ENCODE data around the gene NTRK2. TPM values are rescaled to one million over a fixed set of nuclear protein-coding genes. Genes with fewer than 3 reads are reported as not detected.

The NTRK2 gene
- total RNA-seq, 1 donor from 2014 or later = 1.5 TPM

DNA sequence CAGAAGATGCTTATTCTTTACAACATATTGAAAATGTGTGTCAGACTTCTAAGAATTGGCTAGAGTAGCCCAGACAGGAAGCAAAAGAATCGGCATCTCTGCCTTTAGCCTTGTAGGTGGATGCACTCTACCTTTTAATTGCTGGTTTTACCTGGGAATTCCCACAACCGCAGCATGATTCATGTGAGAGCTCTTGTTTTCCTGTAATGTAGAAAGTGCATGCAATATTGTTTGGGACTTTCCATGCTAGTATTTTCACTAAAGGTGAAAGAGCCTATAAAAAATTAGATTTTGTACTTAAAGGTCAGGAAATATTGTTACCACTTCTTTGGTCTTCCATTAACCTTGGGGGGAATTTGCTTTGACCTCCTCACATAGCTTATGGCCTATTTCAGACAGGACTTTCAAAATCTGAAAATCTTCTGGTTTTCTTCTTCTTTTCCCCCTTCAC lies 89.8 kb downstream of the NTRK2 start:
- H3K36me3 ChIP-seq (ENCODE audit: control insufficient read depth, insufficient read depth, low read length) = no peaks in the 10 kb centered on the region
- TF ChIP-seq, protein P1, sequence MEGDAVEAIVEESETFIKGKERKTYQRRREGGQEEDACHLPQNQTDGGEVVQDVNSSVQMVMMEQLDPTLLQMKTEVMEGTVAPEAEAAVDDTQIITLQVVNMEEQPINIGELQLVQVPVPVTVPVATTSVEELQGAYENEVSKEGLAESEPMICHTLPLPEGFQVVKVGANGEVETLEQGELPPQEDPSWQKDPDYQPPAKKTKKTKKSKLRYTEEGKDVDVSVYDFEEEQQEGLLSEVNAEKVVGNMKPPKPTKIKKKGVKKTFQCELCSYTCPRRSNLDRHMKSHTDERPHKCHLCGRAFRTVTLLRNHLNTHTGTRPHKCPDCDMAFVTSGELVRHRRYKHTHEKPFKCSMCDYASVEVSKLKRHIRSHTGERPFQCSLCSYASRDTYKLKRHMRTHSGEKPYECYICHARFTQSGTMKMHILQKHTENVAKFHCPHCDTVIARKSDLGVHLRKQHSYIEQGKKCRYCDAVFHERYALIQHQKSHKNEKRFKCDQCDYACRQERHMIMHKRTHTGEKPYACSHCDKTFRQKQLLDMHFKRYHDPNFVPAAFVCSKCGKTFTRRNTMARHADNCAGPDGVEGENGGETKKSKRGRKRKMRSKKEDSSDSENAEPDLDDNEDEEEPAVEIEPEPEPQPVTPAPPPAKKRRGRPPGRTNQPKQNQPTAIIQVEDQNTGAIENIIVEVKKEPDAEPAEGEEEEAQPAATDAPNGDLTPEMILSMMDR (IDR thresholded peaks at IDR 0.05; ENCODE audit: insufficient read depth, low read length, poor library complexity, severe bottlenecking) = no peak
- no peak overlapping the region for H3K4me3 ChIP-seq (ENCODE audit: low read depth, low read length)
- no peaks in the 10 kb centered on the region for H3K27me3 ChIP-seq (ENCODE audit: control insufficient read depth, insufficient read depth, low read length)
- DNase-seq (ENCODE audit: low read depth) = peak; percentile 12

DNA sequence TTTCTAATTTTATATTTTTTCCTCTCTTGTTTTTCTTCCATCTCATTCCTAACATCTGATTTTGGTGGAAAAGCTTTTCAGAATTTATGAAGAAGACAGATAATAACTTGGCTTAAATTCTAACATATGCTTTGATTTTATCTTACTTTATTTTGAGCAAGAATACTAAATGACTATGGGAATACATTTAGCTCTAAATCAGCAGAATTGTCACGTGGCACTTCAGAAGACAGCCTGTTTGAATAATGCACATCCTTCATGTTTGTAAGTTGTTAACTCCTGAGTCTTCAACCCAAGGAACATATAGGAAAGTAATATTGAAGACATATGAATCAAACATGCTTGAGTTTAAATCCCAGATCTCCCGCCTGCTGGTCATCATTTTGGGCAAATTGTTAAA lies 90.3 kb downstream of the NTRK2 start:
- no peak overlapping the region for H3K4me3 ChIP-seq (ENCODE audit: low read depth, low read length)
- H3K27me3 ChIP-seq (ENCODE audit: control insufficient read depth, insufficient read depth, low read length) = no peaks in the 10 kb centered on the region
- H3K36me3 ChIP-seq (ENCODE audit: control insufficient read depth, insufficient read depth, low read length) = no peaks in the 10 kb centered on the region
- TF ChIP-seq, protein P1 (IDR thresholded peaks at IDR 0.05; ENCODE audit: insufficient read depth, low read length, poor library complexity, severe bottlenecking) = no peak
- DNase-seq (ENCODE audit: low read depth) = no peak

DNA sequence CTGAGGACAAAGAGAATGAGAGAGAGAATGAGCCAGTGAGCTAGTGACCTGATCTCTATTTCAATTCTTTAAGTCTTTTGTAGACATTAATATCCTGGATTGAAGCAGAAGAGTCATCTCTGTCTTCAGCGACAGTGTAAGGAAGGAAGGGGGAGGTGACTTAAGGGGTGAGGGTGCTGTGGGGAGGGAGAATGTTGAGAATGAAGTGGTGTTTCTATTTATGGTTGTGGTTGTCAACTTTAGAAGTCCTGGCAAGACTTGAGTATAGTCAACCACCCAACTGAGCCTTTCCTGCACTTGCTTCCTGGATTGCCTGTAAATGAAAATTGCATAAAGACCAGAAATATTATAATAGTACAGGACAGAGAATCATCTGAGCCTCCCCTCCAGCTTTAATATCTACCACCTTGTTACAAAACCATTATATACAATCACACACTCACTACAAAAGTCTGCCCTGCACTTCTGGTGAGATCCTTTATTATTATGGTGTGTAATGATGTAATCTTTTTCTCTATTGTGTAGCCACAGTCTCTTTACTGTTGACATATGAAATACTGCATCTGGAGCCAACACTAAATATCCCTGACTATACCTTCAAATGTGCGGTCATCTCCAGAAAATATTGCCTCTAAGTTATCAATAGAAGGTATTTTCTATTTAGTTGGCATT lies 91.7 kb downstream of the NTRK2 start:
- TF ChIP-seq, protein P1 (IDR thresholded peaks at IDR 0.05; ENCODE audit: insufficient read depth, low read length, poor library complexity, severe bottlenecking) = no peak
- Histone ChIP-seq H3K27me3 (ENCODE audit: control insufficient read depth, insufficient read depth, low read length) (no peaks in the 10 kb centered on the region), H3K36me3 (ENCODE audit: control insufficient read depth, insufficient read depth, low read length) (no peaks in the 10 kb centered on the region), H3K4me3 (ENCODE audit: low read depth, low read length) (no peak overlapping the region)
- no peak for DNase-seq (ENCODE audit: low read depth)

DNA sequence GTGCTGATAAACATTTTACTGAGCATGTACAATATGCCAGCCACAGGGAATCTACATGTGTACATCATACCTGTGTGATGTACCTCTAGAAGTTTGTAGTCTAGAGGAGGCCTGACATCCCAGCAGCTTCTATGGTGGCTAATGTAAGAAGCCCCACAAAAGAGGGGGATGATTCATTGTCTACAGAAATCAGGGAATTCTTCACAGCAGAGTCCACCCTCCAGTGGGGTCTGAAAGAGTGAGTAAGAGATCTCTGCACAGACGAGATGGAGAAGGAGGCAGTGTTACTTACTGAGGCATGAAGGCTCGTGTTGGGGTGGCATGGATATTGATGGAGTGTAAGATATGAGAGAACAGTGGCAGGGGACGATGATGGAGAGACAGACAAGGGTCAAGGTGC lies 103.0 kb downstream of the NTRK2 start:
- TF ChIP-seq, protein P1 (IDR thresholded peaks at IDR 0.05; ENCODE audit: insufficient read depth, low read length, poor library complexity, severe bottlenecking) = no peak
- no peak for DNase-seq (ENCODE audit: low read depth)
- Histone ChIP-seq H3K36me3 (ENCODE audit: control insufficient read depth, insufficient read depth, low read length) (no peaks in the 10 kb centered on the region), H3K4me3 (ENCODE audit: low read depth, low read length) (no peak overlapping the region), H3K27me3 (ENCODE audit: control insufficient read depth, insufficient read depth, low read length) (no peaks in the 10 kb centered on the region)

DNA sequence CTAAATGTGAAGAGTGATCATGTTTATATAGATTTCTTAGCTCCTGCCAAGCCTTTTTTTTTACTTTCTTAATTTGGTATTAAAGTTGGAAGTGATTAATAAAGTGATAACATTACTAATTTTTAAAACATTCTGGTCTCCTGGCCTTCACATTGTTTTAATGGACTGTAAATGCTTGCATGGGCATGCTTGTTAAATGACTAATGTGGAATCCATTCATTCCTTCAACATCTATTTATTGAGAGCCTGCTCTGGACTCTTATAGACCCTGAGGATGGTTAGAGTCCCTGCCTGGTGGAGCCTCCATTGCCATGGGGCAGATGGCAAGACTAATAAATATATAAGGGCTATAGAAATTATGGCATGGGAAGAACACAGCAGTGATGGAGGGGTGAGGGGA lies 103.5 kb downstream of the NTRK2 start:
- TF ChIP-seq, protein P1 (IDR thresholded peaks at IDR 0.05; ENCODE audit: insufficient read depth, low read length, poor library complexity, severe bottlenecking) = no peak
- peak; percentile 19 for DNase-seq (ENCODE audit: low read depth)

More for the DNA sequence above, 103.5 kb downstream of the NTRK2 start:
- Histone ChIP-seq H3K27me3 (ENCODE audit: control insufficient read depth, insufficient read depth, low read length) (peaks cover 2% of the 10 kb centered on the region), H3K4me3 (ENCODE audit: low read depth, low read length) (no peak overlapping the region), H3K36me3 (ENCODE audit: control insufficient read depth, insufficient read depth, low read length) (no peaks in the 10 kb centered on the region)

All from kidney epithelial cell (primary cell).